H1 (cell line): ENCODE data around the gene KRT4. TPM values are rescaled to one million over a fixed set of nuclear protein-coding genes. Genes with fewer than 3 reads are reported as not detected.

Experiments used
- CTCF ChIA-PET: fragments of 300-600 bp; sonication (Branson Sonifier 250); formaldehyde crosslinking; loops from one replicate; lab custom pipeline; 2021; ENCODE audit not compliant: partially characterized antibody; lab: Charles Lee
- POLR2A ChIA-PET: fragments of 300-600 bp; sonication (Branson Sonifier 250); formaldehyde crosslinking; loops from one replicate; lab custom pipeline; 2021; ENCODE audit warnings: inconsistent platforms; ENCODE audit not compliant: partially characterized antibody; lab: Charles Lee
- DNase-seq, 2 experiments: peaks; one replicate each; pipeline versions ENCODE4 v3.0.0 to v3.0.0-alpha.2; 2010 to 2022; ENCODE audit warnings: low spot score in 2 of 2, low read depth in 1 of 2, mixed read lengths in 1 of 2
- FAIRE-seq: peaks from 2 replicates; lab custom pipeline; 2011; peaks lifted over from hg19 to GRCh38; lab: Jason Lieb, UNC
- H2AFZ ChIP-seq: 2 replicates; pipeline ENCODE4 v1.8.1; 2012; ENCODE audit warnings: low read length, inconsistent platforms
- H2AK5ac ChIP-seq: 2 replicates; pipeline ENCODE4 v1.6.1; 2013; ENCODE audit warnings: low read depth, low read length
- H2BK120ac ChIP-seq: replicated peaks from 2 replicates; pipeline ENCODE3; 2013; ENCODE audit warnings: low read depth, low read length, inconsistent platforms
- H2BK12ac ChIP-seq: 2 replicates; pipeline ENCODE4 v1.6.1; 2013; ENCODE audit warnings: low read depth, low read length
- H2BK15ac ChIP-seq: 2 replicates; pipeline ENCODE4 v1.6.1; 2013; ENCODE audit warnings: low read length
- H2BK20ac ChIP-seq: 2 replicates; pipeline ENCODE4 v1.6.1; 2013; ENCODE audit warnings: low read length
- H2BK5ac ChIP-seq: 2 replicates; pipeline ENCODE4 v1.6.1; 2013; ENCODE audit warnings: low read depth, low read length
- H3K14ac ChIP-seq: 2 replicates; pipeline ENCODE4 v1.6.1; 2013; ENCODE audit warnings: inconsistent platforms; ENCODE audit not compliant: insufficient read length
- H3K18ac ChIP-seq: 2 replicates; pipeline ENCODE4 v1.6.1; 2013; ENCODE audit warnings: low read length; ENCODE audit errors: extremely low read depth
- H3K23ac ChIP-seq: 2 replicates; pipeline ENCODE4 v1.6.1; 2013; ENCODE audit warnings: inconsistent platforms; ENCODE audit not compliant: insufficient read length
- H3K23me2 ChIP-seq: 2 replicates; pipeline ENCODE4 v1.6.1; 2013; ENCODE audit warnings: low read depth, low read length
- H3K27ac ChIP-seq: 2 replicates; pipeline ENCODE4 v1.6.1; 2011; ENCODE audit warnings: low read depth, low read length, inconsistent platforms
- H3K27me3 ChIP-seq, 4 experiments: replicated peaks in 1 of 4; 1 replicate in 1 of 4; 2 replicates in 3 of 4; pipeline versions ENCODE4 v1.6.1 to v1.8.1; 2011 to 2013; ENCODE audit warnings: low read length in 3 of 4, mild to moderate bottlenecking in 3 of 4, inconsistent platforms in 2 of 4, mixed read lengths in 2 of 4, moderate library complexity in 1 of 4; ENCODE audit not compliant: control insufficient read depth in 3 of 4, insufficient read depth in 3 of 4; ENCODE audit errors: extremely low read depth in 1 of 4
- H3K36me3 ChIP-seq, 4 experiments: 2 replicates each; pipeline versions ENCODE4 v1.6.1 to v1.8.1; 2011 to 2013; ENCODE audit warnings: mild to moderate bottlenecking in 4 of 4, low read length in 3 of 4, moderate library complexity in 2 of 4, control low read depth in 1 of 4, inconsistent platforms in 1 of 4; ENCODE audit not compliant: insufficient read depth in 4 of 4, control insufficient read depth in 2 of 4
- H3K4ac ChIP-seq: replicated peaks from 2 replicates; pipeline ENCODE3; 2013; ENCODE audit warnings: low read length, low read depth, mixed read lengths, inconsistent platforms; ENCODE audit not compliant: insufficient read length
- H3K4me1 ChIP-seq, 4 experiments: replicated peaks in 1 of 4; 1 replicate in 1 of 4; 2 replicates in 3 of 4; pipeline versions ENCODE4 v1.6.1 to v1.8.1; 2011 to 2013; ENCODE audit warnings: low read length in 3 of 4, inconsistent platforms in 2 of 4, mixed read lengths in 1 of 4; ENCODE audit not compliant: insufficient read depth in 4 of 4, control insufficient read depth in 3 of 4
- H3K4me2 ChIP-seq, 2 experiments: 2 replicates each; pipeline versions ENCODE4 v1.6.1 to v1.8.1; 2011 to 2013; ENCODE audit warnings: low read depth in 2 of 2, low read length in 2 of 2, control low read depth in 1 of 2, inconsistent platforms in 1 of 2, mild to moderate bottlenecking in 1 of 2; ENCODE audit not compliant: insufficient read depth in 1 of 2
- H3K4me3 ChIP-seq, 4 experiments: fragments of 200-600, 300-600 bp in 1 of 4; sonication (generic), shearing (Covaris generic), sonication (Bioruptor Twin) in 1 of 4; 2 replicates each; pipeline versions ENCODE4 v1.5.1 to v1.8.1; 2011 to 2016; ENCODE audit warnings: low read length in 4 of 4, low read depth in 3 of 4, control low read depth in 2 of 4, inconsistent platforms in 2 of 4, mild to moderate bottlenecking in 2 of 4, mixed read lengths in 1 of 4, moderate library complexity in 1 of 4; ENCODE audit not compliant: insufficient read depth in 2 of 4; ENCODE audit errors: extremely low read depth in 1 of 4
- H3K56ac ChIP-seq: replicated peaks from 2 replicates; pipeline ENCODE3; 2013; ENCODE audit warnings: low read depth, mild to moderate bottlenecking, mixed read lengths, low read length, inconsistent platforms; ENCODE audit not compliant: insufficient read length
- H3K79me1 ChIP-seq: 2 replicates; pipeline ENCODE4 v1.6.1; 2013; ENCODE audit warnings: low read depth, low read length, control low read depth
- H3K79me2 ChIP-seq, 2 experiments: 2 replicates each; pipeline versions ENCODE4 v1.6.1 to v1.8.1; 2012 to 2013; ENCODE audit warnings: low read length in 2 of 2, mild to moderate bottlenecking in 2 of 2, inconsistent platforms in 1 of 2; ENCODE audit not compliant: insufficient read depth in 2 of 2, control insufficient read depth in 1 of 2
- H3K9ac ChIP-seq, 4 experiments: replicated peaks in 1 of 4; 1 replicate in 1 of 4; 2 replicates in 3 of 4; pipeline versions ENCODE4 v1.6.1 to v1.8.1; 2011 to 2013; ENCODE audit warnings: low read depth in 3 of 4, low read length in 3 of 4, control low read depth in 2 of 4, mild to moderate bottlenecking in 2 of 4, moderate library complexity in 2 of 4, inconsistent platforms in 1 of 4; ENCODE audit errors: extremely low read depth in 1 of 4
- H3K9me3 ChIP-seq, 2 experiments: 2 replicates each; pipeline versions ENCODE4 v1.6.1 to v1.8.1; 2012 to 2013; ENCODE audit warnings: mild to moderate bottlenecking in 2 of 2, moderate library complexity in 2 of 2, control low read depth in 1 of 2, inconsistent platforms in 1 of 2, low read depth in 1 of 2, low read length in 1 of 2, mixed read lengths in 1 of 2; ENCODE audit not compliant: insufficient read depth in 2 of 2
- H4K20me1 ChIP-seq, 2 experiments: replicated peaks in 1 of 2; 2 replicates each; pipeline versions ENCODE3 to v1.8.1; 2011 to 2013; ENCODE audit warnings: inconsistent platforms in 2 of 2, low read length in 2 of 2, mild to moderate bottlenecking in 1 of 2; ENCODE audit not compliant: insufficient read depth in 2 of 2, control insufficient read depth in 1 of 2
- H4K5ac ChIP-seq: 2 replicates; pipeline ENCODE4 v1.6.1; 2013; ENCODE audit warnings: low read length, low read depth, mixed read lengths, inconsistent platforms; ENCODE audit not compliant: insufficient read length
- H4K8ac ChIP-seq: 2 replicates; pipeline ENCODE4 v1.8.0; 2013; ENCODE audit warnings: mild to moderate bottlenecking, moderate library complexity, low read length, inconsistent platforms; ENCODE audit not compliant: insufficient read depth; ENCODE audit errors: extremely low read depth
- H4K91ac ChIP-seq: replicated peaks from 2 replicates; pipeline ENCODE3; 2013; ENCODE audit warnings: low read length, mixed read lengths, inconsistent platforms; ENCODE audit not compliant: insufficient read length
- BRCA1 ChIP-seq: IDR thresholded peaks from 2 replicates; pipeline ENCODE4 v1.6.1; 2012; ENCODE audit warnings: low read depth, low read length, improper control_type of control experiment
- CEBPB ChIP-seq: IDR thresholded peaks from 2 replicates; pipeline ENCODE4 v1.6.1; 2012; ENCODE audit warnings: low read depth, low read length
- CREB1 ChIP-seq: IDR thresholded peaks from 2 replicates; pipeline ENCODE4 v1.6.1; 2012; ENCODE audit warnings: inconsistent platforms
- EP300 ChIP-seq, 2 experiments: IDR thresholded peaks; 1 replicate in 1 of 2; 2 replicates in 1 of 2; pipeline ENCODE4 v1.6.1; 2011 to 2012; ENCODE audit warnings: low read depth in 2 of 2, low read length in 2 of 2, mild to moderate bottlenecking in 2 of 2, borderline replicate concordance in 1 of 2, inconsistent platforms in 1 of 2, moderate library complexity in 1 of 2
- FOSL1 ChIP-seq: IDR thresholded peaks from 2 replicates; pipeline ENCODE4 v1.6.1; 2011; ENCODE audit warnings: mild to moderate bottlenecking, low read depth, low read length, moderate library complexity; ENCODE audit not compliant: insufficient read depth
- GABPA ChIP-seq: IDR thresholded peaks from 2 replicates; pipeline ENCODE4 v1.6.1; 2011; ENCODE audit warnings: mild to moderate bottlenecking, low read length, moderate library complexity, borderline replicate concordance; ENCODE audit not compliant: insufficient read depth
- KDM1A ChIP-seq: fragments of 200-600, 300-600 bp; sonication (generic); IDR thresholded peaks from 2 replicates; pipeline ENCODE4 v1.7.1; 2016; ENCODE audit warnings: mild to moderate bottlenecking, low read length, borderline replicate concordance
- KDM4A ChIP-seq: IDR thresholded peaks from one replicate; pipeline ENCODE4 v1.7.1; 2012; ENCODE audit warnings: low read depth, mild to moderate bottlenecking, moderate library complexity, low read length, inconsistent platforms; ENCODE audit not compliant: severe bottlenecking
- PHF8 ChIP-seq: fragments of 200-600 bp; sonication (generic); conservative IDR thresholded peaks from 2 replicates; pipeline ENCODE4 v1.7.1; 2012; ENCODE audit warnings: low read depth, mild to moderate bottlenecking, inconsistent platforms, low read length, moderate library complexity
- POLR2A ChIP-seq, 2 experiments: IDR thresholded peaks; 1 replicate in 1 of 2; 2 replicates in 1 of 2; pipeline ENCODE4 v1.6.1; 2011; ENCODE audit warnings: low read depth in 2 of 2, low read length in 2 of 2, mild to moderate bottlenecking in 2 of 2; ENCODE audit errors: control extremely low read depth in 1 of 2
- POU5F1 ChIP-seq: IDR thresholded peaks from 2 replicates; pipeline ENCODE4 v1.6.1; 2011; ENCODE audit warnings: low read depth, mild to moderate bottlenecking, low read length, moderate library complexity
- RBBP5 ChIP-seq: IDR thresholded peaks from 2 replicates; pipeline ENCODE4 v1.7.1; 2012; ENCODE audit warnings: low read depth, mild to moderate bottlenecking, inconsistent platforms, low read length, moderate library complexity, borderline replicate concordance
- SIN3A ChIP-seq, 2 experiments: IDR thresholded peaks in 1 of 2; conservative IDR thresholded peaks in 1 of 2; 2 replicates each; pipeline ENCODE4 v1.6.1; 2011 to 2012; ENCODE audit warnings: low read length in 2 of 2, improper control_type of control experiment in 1 of 2, low read depth in 1 of 2, mild to moderate bottlenecking in 1 of 2
- SP2 ChIP-seq: IDR thresholded peaks from 2 replicates; pipeline ENCODE4 v1.6.1; 2012; ENCODE audit warnings: mild to moderate bottlenecking, low read length, inconsistent platforms
- SRF ChIP-seq: IDR thresholded peaks from 2 replicates; pipeline ENCODE4 v1.6.1; 2011; ENCODE audit warnings: mild to moderate bottlenecking, low read depth, low read length, moderate library complexity
- TBP ChIP-seq: IDR thresholded peaks from 2 replicates; pipeline ENCODE4 v1.6.1; 2011; ENCODE audit warnings: low read depth, low read length, improper control_type of control experiment
- WGBS, 2 experiments: shearing (Covaris generic) in 1 of 2; methylation state at CpG; one replicate each; pipeline versions ENCODE4 v1.1.6 to v1.1.7; 2013 to 2015; ENCODE audit warnings: low lambda C conversion rate in 2 of 2, mixed read lengths in 2 of 2, inconsistent platforms in 1 of 2, low coverage in 1 of 2, missing lambda C conversion rate in 1 of 2; ENCODE audit not compliant: insufficient replicate concordance in 2 of 2, insufficient coverage in 1 of 2, insufficient read length in 1 of 2; ENCODE audit errors: extremely low coverage in 1 of 2, missing lambda C conversion rate in 1 of 2; 5-methylcytosine and 5-hydroxymethylcytosine counted together
- polyA plus RNA-seq, 7 experiments: library from polyadenylated mRNA; depleted of rRNA in 3 of 7; stranded (reverse) in 5 of 7; unstranded in 2 of 7; fragments of >200 nt in 5 of 7; fragments of 200-250 nt in 2 of 7; gene quantifications; 1 replicate in 5 of 7; 2 replicates in 1 of 7; 4 replicates in 1 of 7; pipeline versions ENCODE4 v1.2.1 to v1.2.3, GENCODE V29; 2011 to 2013; ENCODE audit warnings: missing spikeins in 2 of 7, mixed read lengths in 2 of 7
- total RNA-seq: library from RNA; stranded (reverse); fragmentation: NEBNext Ultra II Directional; extraction: Animal tissue kit (Norgen Biotek cat#: 25700); gene quantifications from 2 replicates; pipeline ENCODE4 v1.2.1, GENCODE V29; 2021

The KRT4 gene
- total and polyA plus RNA-seq, 2 of the 8 experiments (the other 6 are each of a cell fraction or from before 2014, with no cell fraction given): not detected

GRCh38 chr12:52765702-52766101 is 48.2 kb downstream of the KRT4 start:
- no peaks in the 10 kb centered on the region for H3K36me3 ChIP-seq
- no peak overlapping the region for H4K8ac ChIP-seq
- no peaks in the 10 kb centered on the region for H3K79me2 ChIP-seq
- H4K5ac ChIP-seq: no peak overlapping the region
- H3K56ac ChIP-seq: no peak overlapping the region
- H3K4me1 ChIP-seq: no peaks in the 10 kb centered on the region
- no peak overlapping the region for H3K27ac ChIP-seq
- FAIRE-seq (no peak), DNase-seq (no peak)
- 91% methylated on average over 1 of the region's 1 CpG; no CpG with 5 or more reads in 1 of the 2 experiments for WGBS, 2 experiments
- H3K4me2 ChIP-seq: no peak overlapping the region
- no peak overlapping the region for H3K18ac ChIP-seq
- no peak overlapping the region for H3K4ac ChIP-seq
- H3K9me3 ChIP-seq: peaks cover 6 to 11% of the 10 kb centered on the region in 2 experiments; a peak in 2 of 4 replicates
- no peak overlapping the region for H3K9ac ChIP-seq
- H4K20me1 ChIP-seq: no peaks in the 10 kb centered on the region
- H3K23me2 ChIP-seq: no peaks in the 10 kb centered on the region
- no peak overlapping the region for H3K23ac ChIP-seq
- ChIA-PET CTCF (interaction anchor here (1.3 kb wide), 1 partner anchor 105 kb away, joined by 4 read pairs; no protein-coding TSS in a partner anchor), POLR2A (no interaction called here)
- H2BK15ac ChIP-seq: no peak overlapping the region
- H2AK5ac ChIP-seq: no peak overlapping the region
- H3K14ac ChIP-seq: no peak overlapping the region
- H4K91ac ChIP-seq: no peak overlapping the region
- no peak overlapping the region for H2BK12ac ChIP-seq
- no peak overlapping the region for H2BK120ac ChIP-seq
- no peaks in the 10 kb centered on the region for H3K27me3 ChIP-seq
- H3K79me1 ChIP-seq: no peaks in the 10 kb centered on the region
- H2BK5ac ChIP-seq: no peak overlapping the region
- no peak overlapping the region for H3K4me3 ChIP-seq
- no peak overlapping the region for H2BK20ac ChIP-seq
- no peak overlapping the region for H2AFZ ChIP-seq
- TF ChIP-seq CREB1 (no peak), FOSL1 (no peak), SP2 (no peak), SIN3A (conservative IDR thresholded peaks at IDR 0.05 in 1 of 2, IDR thresholded peaks at IDR 0.05 in 1 of 2; ENCODE audit: low read depth in 1 of 2, low read length in 2 of 2) (no peak), KDM1A (no peak), GABPA (no peak), TBP (no peak), POU5F1 (no peak), EP300 (IDR thresholded peaks at IDR 0.05; ENCODE audit: borderline replicate concordance in 1 of 2, low read depth in 2 of 2, low read length in 2 of 2) (no peak), RBBP5 (no peak), POLR2A (IDR thresholded peaks at IDR 0.05; ENCODE audit: control extremely low read depth in 1 of 2, low read depth in 2 of 2, low read length in 2 of 2) (no peak), SRF (no peak), CEBPB (no peak), BRCA1 (no peak), KDM4A (no peak), PHF8 (no peak)
